Measurements from ENCODE around the gene NME9. TPM values are rescaled to one million over a fixed set of nuclear protein-coding genes. Genes with fewer than 3 reads are reported as not detected.

NME9 gene
- total and polyA plus RNA-seq, 2 donors (not counting 3 experiments of a cell fraction or from before 2014, with no cell fraction given) = 0.08 TPM; not detected in 1

DNA sequence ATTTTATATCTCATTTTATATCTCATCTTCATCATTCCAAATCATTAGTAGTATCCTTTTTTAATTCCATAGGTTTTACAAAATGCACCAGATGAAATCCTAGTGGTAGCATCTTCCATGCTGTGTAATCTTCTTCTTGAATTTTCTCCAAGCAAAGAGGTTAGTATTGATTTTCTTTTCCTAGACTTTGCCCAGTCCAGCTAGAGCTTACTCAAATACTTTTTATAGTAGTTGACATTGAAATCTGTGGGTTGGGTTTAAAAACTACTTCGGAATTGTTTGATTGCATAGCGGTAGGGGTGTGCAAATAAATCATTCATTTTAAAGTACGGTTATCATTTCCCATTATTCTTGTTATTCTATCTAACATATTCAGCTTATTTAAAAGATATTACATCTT lies 62.6 kb downstream of the NME9 start:
- TF ChIP-seq MYC (IDR thresholded peaks at IDR 0.05; ENCODE audit: low read depth, low read length) = no peak
- TF ChIP-seq EZH2 (IDR thresholded peaks at IDR 0.05; ENCODE audit: borderline replicate concordance, low read depth, low read length, severe bottlenecking) = no peak
- no peak for TF ChIP-seq JUN (IDR thresholded peaks at IDR 0.05; ENCODE audit: borderline replicate concordance, insufficient read depth, insufficient read length, low read depth)
- TF ChIP-seq, protein P1, sequence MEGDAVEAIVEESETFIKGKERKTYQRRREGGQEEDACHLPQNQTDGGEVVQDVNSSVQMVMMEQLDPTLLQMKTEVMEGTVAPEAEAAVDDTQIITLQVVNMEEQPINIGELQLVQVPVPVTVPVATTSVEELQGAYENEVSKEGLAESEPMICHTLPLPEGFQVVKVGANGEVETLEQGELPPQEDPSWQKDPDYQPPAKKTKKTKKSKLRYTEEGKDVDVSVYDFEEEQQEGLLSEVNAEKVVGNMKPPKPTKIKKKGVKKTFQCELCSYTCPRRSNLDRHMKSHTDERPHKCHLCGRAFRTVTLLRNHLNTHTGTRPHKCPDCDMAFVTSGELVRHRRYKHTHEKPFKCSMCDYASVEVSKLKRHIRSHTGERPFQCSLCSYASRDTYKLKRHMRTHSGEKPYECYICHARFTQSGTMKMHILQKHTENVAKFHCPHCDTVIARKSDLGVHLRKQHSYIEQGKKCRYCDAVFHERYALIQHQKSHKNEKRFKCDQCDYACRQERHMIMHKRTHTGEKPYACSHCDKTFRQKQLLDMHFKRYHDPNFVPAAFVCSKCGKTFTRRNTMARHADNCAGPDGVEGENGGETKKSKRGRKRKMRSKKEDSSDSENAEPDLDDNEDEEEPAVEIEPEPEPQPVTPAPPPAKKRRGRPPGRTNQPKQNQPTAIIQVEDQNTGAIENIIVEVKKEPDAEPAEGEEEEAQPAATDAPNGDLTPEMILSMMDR (IDR thresholded peaks at IDR 0.05; ENCODE audit: extremely low read depth in 1 of 2, insufficient read depth in 1 of 2, low read depth in 1 of 2, low read length in 2 of 2) = no peak
- no peak for TF ChIP-seq POLR2AphosphoS5 (IDR thresholded peaks at IDR 0.05; ENCODE audit: insufficient read depth, low read depth, low read length)
- TF ChIP-seq, protein P2, sequence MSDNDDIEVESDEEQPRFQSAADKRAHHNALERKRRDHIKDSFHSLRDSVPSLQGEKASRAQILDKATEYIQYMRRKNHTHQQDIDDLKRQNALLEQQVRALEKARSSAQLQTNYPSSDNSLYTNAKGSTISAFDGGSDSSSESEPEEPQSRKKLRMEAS (IDR thresholded peaks at IDR 0.05; ENCODE audit: insufficient read depth, insufficient read length) = no peak
- no peak for TF ChIP-seq POLR2A (IDR thresholded peaks at IDR 0.05; ENCODE audit: low read depth, low read length)
- no peak for TF ChIP-seq FOS (IDR thresholded peaks at IDR 0.05; ENCODE audit: borderline replicate concordance, insufficient read depth, low read length)
- no peak for TF ChIP-seq GATA2 (IDR thresholded peaks at IDR 0.05; ENCODE audit: insufficient read depth, insufficient read length, low read depth, low read length)
- Histone ChIP-seq H3K27me3 (ENCODE audit: control insufficient read depth in 2 of 2, insufficient read depth in 2 of 2, low read length in 2 of 2) (no peaks in the 10 kb centered on the region), H4K20me1 (replicated peaks; ENCODE audit: control insufficient read depth, extremely low read depth, insufficient read depth, low read length) (no peaks in the 10 kb centered on the region), H3K9ac (replicated peaks; ENCODE audit: extremely low read depth, insufficient read depth, low read length) (no peak overlapping the region), H3K27ac (ENCODE audit: insufficient read depth, low read depth, low read length) (no peak overlapping the region), H3K9me1 (replicated peaks; ENCODE audit: control insufficient read depth, extremely low read depth, insufficient read depth, low read length) (no peaks in the 10 kb centered on the region), H3K9me3 (replicated peaks; ENCODE audit: control insufficient read depth, insufficient read depth, low read length) (no peaks in the 10 kb centered on the region), H3K79me2 (ENCODE audit: control insufficient read depth, insufficient read depth, low read length) (no peaks in the 10 kb centered on the region), H3K4me3 (replicated peaks in 1 of 3; ENCODE audit: insufficient read depth in 1 of 3, low read depth in 1 of 3, low read length in 3 of 3) (no peak overlapping the region), H3K4me1 (ENCODE audit: control insufficient read depth, extremely low read depth, insufficient read depth, low read length) (no peaks in the 10 kb centered on the region), H2AFZ (ENCODE audit: low read depth, low read length) (no peak overlapping the region), H3K36me3 (ENCODE audit: control insufficient read depth in 2 of 2, extremely low read depth in 1 of 2, insufficient read depth in 2 of 2, low read length in 2 of 2) (peaks cover 4 to 12% of the 10 kb centered on the region in 2 experiments), H3K4me2 (ENCODE audit: insufficient read depth, low read length) (no peak overlapping the region)
- DNase-seq (ENCODE audit: low read depth, low spot score) = no peak
- ChIA-PET POLR2A (no interaction called here), CTCF (no interaction called here)
- intact Hi-C loops (cut with micrococcal nuclease) = no loop called here
- no peak for FAIRE-seq
- dilution Hi-C loops (cut with MboI; ENCODE audit: extremely low pct_ligation_motif_present, low sequenced_read_pairs) = no loop called here
- BruUV-seq (replicated peaks) = no TSS peak

Data from endothelial cell of umbilical vein (primary cell).